Activated gamma-delta T cell treated with anti-CD3 and anti-CD28 coated beads, Interleukin-2, amount 50 U/mL, for 16 hours (primary cell): ENCODE measurements around the gene GPX4.
"Not testable (repeated sequence)": the region's sequence is repeated elsewhere in the genome, so short reads cannot be mapped to it uniquely, and the experiment has no call there.

ENCODE experiments used
- DNase-seq: peaks from one replicate; pipeline ENCODE4 v3.0.0-alpha.2; 2020; ENCODE audit warnings: low read depth

The GPX4 gene

GRCh38 chr19:1113986-1114483, 10.2 kb downstream of the GPX4 start:
- no peak for DNase-seq

- not testable (repeated sequence) for DNase-seq
Measured at GRCh38 chr19:1114728-1115127, 10.9 kb downstream of the GPX4 start.

- no peak for DNase-seq
Measured at GRCh38 chr19:1115646-1116420, 12.0 kb downstream of the GPX4 start.

- no peak for DNase-seq
Measured at GRCh38 chr19:1116726-1117581, 13.2 kb downstream of the GPX4 start.

- DNase-seq = no peak
Measured at GRCh38 chr19:1117654-1118053, 13.9 kb downstream of the GPX4 start.

- no peak for DNase-seq
Measured at GRCh38 chr19:1118999-1119398, 15.2 kb downstream of the GPX4 start.

- no peak for DNase-seq
Measured at GRCh38 chr19:1119475-1120217, 15.9 kb downstream of the GPX4 start.

- no peak for DNase-seq
Measured at GRCh38 chr19:1121395-1121794, 17.6 kb downstream of the GPX4 start.

GRCh38 chr19:1122021-1122971, 18.5 kb downstream of the GPX4 start:
- no peak for DNase-seq

GRCh38 chr19:1122972-1123363, 19.2 kb downstream of the GPX4 start:
- no peak for DNase-seq

GRCh38 chr19:1123381-1123780, 19.6 kb downstream of the GPX4 start:
- DNase-seq = no peak

GRCh38 chr19:1123885-1124677, 20.3 kb downstream of the GPX4 start:
- no peak for DNase-seq

- no peak for DNase-seq
Measured at GRCh38 chr19:1125601-1126467, 22.0 kb downstream of the GPX4 start.

GRCh38 chr19:1126984-1127760, 23.4 kb downstream of the GPX4 start:
- no peak for DNase-seq

GRCh38 chr19:1128106-1128505, 24.3 kb downstream of the GPX4 start:
- DNase-seq = no peak

GRCh38 chr19:1129084-1129483, 25.3 kb downstream of the GPX4 start:
- DNase-seq = not testable (repeated sequence)

- DNase-seq = no peak
Measured at GRCh38 chr19:1129535-1129934, 25.7 kb downstream of the GPX4 start.
